Left lung (tissue), 10 donors: ENCODE measurements around the gene LBX1. TPM values are rescaled to one million over a fixed set of nuclear protein-coding genes. Genes with fewer than 3 reads are reported as not detected.

Source experiments
- ATAC-seq: fragments of 200-7000 bp; cut with Tn5 transposase; one replicate; pipeline ENCODE4 v1.9.1; 2020; ENCODE audit warnings: moderate library complexity
- DNase-seq, 4 donors: peaks; one replicate each; pipeline ENCODE4 v3.0.0-alpha.2; 2013 to 2020
- H3K27ac ChIP-seq, 2 donors: fragments of 200-600 bp; sonication (generic) in 1 of 2; one replicate each; pipeline versions ENCODE4 v1.5.0 to v1.8.0; 2020 to 2021
- H3K27me3 ChIP-seq, 2 donors: fragments of 200-600 bp; sonication (generic) in 1 of 2; one replicate each; pipeline versions ENCODE4 v1.5.0 to v1.8.0; 2020 to 2021
- H3K36me3 ChIP-seq, 2 donors: fragments of 200-600 bp; sonication (generic) in 1 of 2; one replicate each; pipeline versions ENCODE4 v1.5.0 to v1.8.0; 2020 to 2021
- H3K4me1 ChIP-seq, 2 donors: fragments of 200-600 bp; one replicate each; pipeline ENCODE4 v1.8.0; 2021
- H3K4me3 ChIP-seq, 2 donors: fragments of 200-600 bp; sonication (generic) in 1 of 2; one replicate each; pipeline versions ENCODE4 v1.5.0 to v1.8.0; 2020 to 2021; ENCODE audit warnings: mild to moderate bottlenecking in 1 of 2
- H3K9me3 ChIP-seq, 2 donors: fragments of 200-600 bp; sonication (generic) in 1 of 2; one replicate each; pipeline versions ENCODE4 v1.5.0 to v1.8.0; 2020 to 2021
- CTCF ChIP-seq, 2 donors: fragments of 200-600 bp; sonication (generic) in 1 of 2; IDR thresholded peaks; one replicate each; pipeline versions ENCODE4 v1.5.0 to v1.8.0; 2021; ENCODE audit warnings: antibody characterized with exemption in 2 of 2
- intact Hi-C, 2 donors: fragments of 100-400 bp; cut with DNase I; formaldehyde crosslinking; loops; one replicate each; pipeline versions ENCODE4 v1.11.2 to v1.14.2; 2022
- polyA plus RNA-seq, 6 donors: library from polyadenylated mRNA; unstranded; fragments of 120-200 nt; gene quantifications; one replicate each; pipeline ENCODE4 v1.2.1, GENCODE V29; 2013; ENCODE audit not compliant: insufficient read length in 6 of 6
- total RNA-seq, 2 donors: library from RNA; stranded (reverse); fragmentation: NEBNext Ultra II Directional; extraction: Animal tissue kit (Norgen Biotek cat#: 25700); gene quantifications; one replicate each; pipeline ENCODE4 v1.2.1, GENCODE V29; 2021
- donor health status: DM: no; HTN: yes; CAD: no.
- donor health status: DM: no; HTN: no; CAD: no.

LBX1 gene
- total and polyA plus RNA-seq, 8 donors, result 0.18 to 0.75 (median 0.40) TPM

- TF ChIP-seq CTCF (IDR thresholded peaks at IDR 0.05), result no peak
- DNase-seq (peak in 1 of 4 donors; percentile 74), ATAC-seq (peak; percentile 46)
- Histone ChIP-seq H3K9me3 (no peaks in the 10 kb centered on the region), H3K27ac (no peak overlapping the region), H3K36me3 (no peaks in the 10 kb centered on the region), H3K4me3 (no peak overlapping the region), H3K4me1 (no peaks in the 10 kb centered on the region), H3K27me3 (peaks cover 5 to 67% of the 10 kb centered on the region in 2 donors)
- intact Hi-C loops, result no loop called here
These were observed 15.2 kb upstream of the LBX1 start for GRCh38 chr10:101244321-101245050.

DNA sequence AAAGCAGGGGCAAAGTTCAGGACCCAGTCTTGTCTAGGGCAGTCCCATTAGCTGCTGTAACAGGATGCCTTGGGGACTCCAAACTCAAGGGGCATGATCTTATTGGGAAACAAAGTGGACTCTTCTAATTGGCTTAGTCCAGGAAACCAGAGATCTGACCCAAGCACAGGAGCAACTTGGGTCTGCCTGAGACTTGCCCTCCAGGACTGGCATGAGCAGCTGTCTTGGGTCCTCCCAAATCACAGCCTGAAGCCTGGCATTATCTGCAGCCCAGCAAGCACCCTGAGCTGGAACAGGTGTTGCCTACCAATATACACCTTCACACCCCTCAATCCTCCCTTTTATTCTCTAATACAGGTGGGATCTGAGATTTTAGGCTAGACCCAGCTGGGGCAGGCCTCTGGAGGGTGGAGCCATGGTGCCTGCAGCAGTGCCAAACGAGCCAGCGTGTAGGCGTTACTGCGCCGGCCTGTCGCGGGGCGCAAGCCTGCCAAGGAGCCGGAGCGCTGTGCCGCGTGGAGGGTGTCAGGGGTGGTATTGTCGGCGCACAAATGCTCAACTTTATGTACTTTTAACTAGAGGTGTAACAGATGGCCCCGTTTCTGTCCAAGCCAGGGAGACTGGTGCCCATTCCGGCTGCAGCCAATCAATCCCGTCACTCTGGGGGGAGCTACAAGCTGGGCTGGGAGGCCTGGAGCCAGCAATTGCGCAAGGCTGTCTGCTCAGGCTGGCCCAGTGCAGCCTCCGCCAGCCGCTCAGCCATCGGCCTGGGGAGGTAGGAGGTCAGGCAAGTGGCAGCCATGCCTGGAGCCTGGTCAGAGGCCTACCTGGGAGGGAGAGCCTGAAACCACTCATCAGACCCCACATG lies 12.8 kb upstream of the LBX1 start:
- Histone ChIP-seq H3K4me3 (no peak overlapping the region), H3K36me3 (no peaks in the 10 kb centered on the region), H3K27me3 (peaks cover 28 to 78% of the 10 kb centered on the region in 2 donors), H3K27ac (no peak overlapping the region), H3K9me3 (no peaks in the 10 kb centered on the region), H3K4me1 (peaks cover 0 to 5% of the 10 kb centered on the region in 2 donors)
- DNase-seq (peak in 2 of 4 donors; percentile 84 to 91), ATAC-seq (peak; percentile 69)
- no peak for TF ChIP-seq CTCF (IDR thresholded peaks at IDR 0.05)
- intact Hi-C loops, result no loop called here

DNA sequence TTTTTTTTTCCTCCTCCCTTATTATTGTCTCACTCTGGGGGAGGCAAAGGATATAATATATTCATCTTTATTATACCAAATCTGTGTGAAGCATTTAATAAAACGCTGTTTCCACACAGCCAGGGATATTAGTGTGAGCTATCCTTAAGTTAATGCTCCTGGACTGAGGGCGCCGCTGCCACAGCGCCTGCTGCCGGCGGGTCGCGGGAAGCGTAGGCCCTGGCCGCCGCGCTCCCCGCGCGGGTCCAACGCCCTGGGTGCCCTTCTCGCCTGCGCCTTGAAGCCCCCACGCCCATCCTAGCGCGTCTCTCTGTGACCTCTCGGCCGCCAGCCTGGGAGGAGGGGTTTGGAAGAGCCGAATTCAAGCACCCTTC lies 9.5 kb upstream of the LBX1 start:
- Histone ChIP-seq H3K9me3 (no peaks in the 10 kb centered on the region), H3K27me3 (peaks cover 60 to 91% of the 10 kb centered on the region in 2 donors), H3K4me1 (peaks cover 0 to 12% of the 10 kb centered on the region in 2 donors), H3K36me3 (no peaks in the 10 kb centered on the region), H3K27ac (no peak overlapping the region), H3K4me3 (no peak overlapping the region)
- peak; percentile 39 to 41 for TF ChIP-seq CTCF (IDR thresholded peaks at IDR 0.05)
- ATAC-seq (peak; percentile 49), DNase-seq (no peak)
- intact Hi-C loops, result no loop called here

GRCh38 chr10:101237982-101238731 lies 8.9 kb upstream of the LBX1 start:
- H3K27me3 ChIP-seq, result peaks cover 66 to 96% of the 10 kb centered on the region in 2 donors
- no peak for DNase-seq
- H3K27ac ChIP-seq, result no peak overlapping the region
- H3K9me3 ChIP-seq, result no peaks in the 10 kb centered on the region
- peaks cover 0 to 12% of the 10 kb centered on the region in 2 donors for H3K4me1 ChIP-seq
- no peak overlapping the region for H3K4me3 ChIP-seq
- no peak for TF ChIP-seq CTCF (IDR thresholded peaks at IDR 0.05)
- ATAC-seq, result no peak
- intact Hi-C loops, result no loop called here
- H3K36me3 ChIP-seq, result no peaks in the 10 kb centered on the region
